Measurements from ENCODE around the gene SLC9C2. TPM values are rescaled to one million over a fixed set of nuclear protein-coding genes. Genes with fewer than 3 reads are reported as not detected.
"Not testable (repeated sequence)": the region's sequence is repeated elsewhere in the genome, so short reads cannot be mapped to it uniquely, and the experiment has no call there.

SLC9C2 gene
- polyA plus RNA-seq, 1 donor from 2014 or later: 0.31 TPM

DNA sequence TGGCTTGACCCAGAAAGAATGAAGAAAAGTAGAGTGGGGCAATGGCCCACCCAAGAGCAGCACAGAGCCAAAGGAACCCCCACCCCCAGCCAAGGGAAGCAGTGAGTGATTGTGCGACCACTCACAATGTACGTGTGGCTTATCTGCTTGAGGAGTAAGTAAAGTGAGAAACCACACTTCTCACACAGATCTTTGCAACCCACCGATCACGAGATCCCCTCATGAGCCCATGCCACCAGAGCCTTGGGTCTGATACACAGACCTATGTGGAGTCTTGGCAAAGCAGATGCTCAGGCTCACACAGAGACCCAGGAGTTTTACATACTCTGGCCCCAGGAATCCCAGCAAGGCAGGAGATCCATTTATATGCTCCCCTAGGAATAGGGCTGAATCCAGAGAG lies 14.0 kb upstream of the SLC9C2 start:
- no peaks in the 10 kb centered on the region for H4K20me1 ChIP-seq (ENCODE audit: insufficient read depth)
- no peak overlapping the region for H3K27ac ChIP-seq (ENCODE audit: low read length)
- H3K9me3 ChIP-seq (ENCODE audit: low read length): no peaks in the 10 kb centered on the region
- no peaks in the 10 kb centered on the region for H3K79me2 ChIP-seq (replicated peaks; ENCODE audit: insufficient read depth, low read length)
- H3K9me2 ChIP-seq (ENCODE audit: insufficient read depth, low read length): no peaks in the 10 kb centered on the region
- no peaks in the 10 kb centered on the region for H3K27me3 ChIP-seq (ENCODE audit: insufficient read depth, low read depth, low read length)
- no peak overlapping the region for H3K4me2 ChIP-seq (ENCODE audit: low read length)
- no peaks in the 10 kb centered on the region for H3F3A ChIP-seq (ENCODE audit: insufficient read depth, low read length, poor library complexity, severe bottlenecking)
- H3K4me3 ChIP-seq (ENCODE audit: low read length): no peak overlapping the region
- H2AFZ ChIP-seq (ENCODE audit: low read depth, low read length): no peak overlapping the region
- TF ChIP-seq, protein P1, sequence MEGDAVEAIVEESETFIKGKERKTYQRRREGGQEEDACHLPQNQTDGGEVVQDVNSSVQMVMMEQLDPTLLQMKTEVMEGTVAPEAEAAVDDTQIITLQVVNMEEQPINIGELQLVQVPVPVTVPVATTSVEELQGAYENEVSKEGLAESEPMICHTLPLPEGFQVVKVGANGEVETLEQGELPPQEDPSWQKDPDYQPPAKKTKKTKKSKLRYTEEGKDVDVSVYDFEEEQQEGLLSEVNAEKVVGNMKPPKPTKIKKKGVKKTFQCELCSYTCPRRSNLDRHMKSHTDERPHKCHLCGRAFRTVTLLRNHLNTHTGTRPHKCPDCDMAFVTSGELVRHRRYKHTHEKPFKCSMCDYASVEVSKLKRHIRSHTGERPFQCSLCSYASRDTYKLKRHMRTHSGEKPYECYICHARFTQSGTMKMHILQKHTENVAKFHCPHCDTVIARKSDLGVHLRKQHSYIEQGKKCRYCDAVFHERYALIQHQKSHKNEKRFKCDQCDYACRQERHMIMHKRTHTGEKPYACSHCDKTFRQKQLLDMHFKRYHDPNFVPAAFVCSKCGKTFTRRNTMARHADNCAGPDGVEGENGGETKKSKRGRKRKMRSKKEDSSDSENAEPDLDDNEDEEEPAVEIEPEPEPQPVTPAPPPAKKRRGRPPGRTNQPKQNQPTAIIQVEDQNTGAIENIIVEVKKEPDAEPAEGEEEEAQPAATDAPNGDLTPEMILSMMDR (IDR thresholded peaks at IDR 0.05; ENCODE audit: poor library complexity, severe bottlenecking): no peak
- TF ChIP-seq RAD21 (conservative IDR thresholded peaks at IDR 0.05) (no peak), POLR2AphosphoS5 (IDR thresholded peaks at IDR 0.05) (no peak), EP300 (conservative IDR thresholded peaks at IDR 0.05; ENCODE audit: poor library complexity, severe bottlenecking) (no peak), SMC3 (conservative IDR thresholded peaks at IDR 0.05; ENCODE audit: poor library complexity) (no peak)
- TF ChIP-seq, protein P2, sequence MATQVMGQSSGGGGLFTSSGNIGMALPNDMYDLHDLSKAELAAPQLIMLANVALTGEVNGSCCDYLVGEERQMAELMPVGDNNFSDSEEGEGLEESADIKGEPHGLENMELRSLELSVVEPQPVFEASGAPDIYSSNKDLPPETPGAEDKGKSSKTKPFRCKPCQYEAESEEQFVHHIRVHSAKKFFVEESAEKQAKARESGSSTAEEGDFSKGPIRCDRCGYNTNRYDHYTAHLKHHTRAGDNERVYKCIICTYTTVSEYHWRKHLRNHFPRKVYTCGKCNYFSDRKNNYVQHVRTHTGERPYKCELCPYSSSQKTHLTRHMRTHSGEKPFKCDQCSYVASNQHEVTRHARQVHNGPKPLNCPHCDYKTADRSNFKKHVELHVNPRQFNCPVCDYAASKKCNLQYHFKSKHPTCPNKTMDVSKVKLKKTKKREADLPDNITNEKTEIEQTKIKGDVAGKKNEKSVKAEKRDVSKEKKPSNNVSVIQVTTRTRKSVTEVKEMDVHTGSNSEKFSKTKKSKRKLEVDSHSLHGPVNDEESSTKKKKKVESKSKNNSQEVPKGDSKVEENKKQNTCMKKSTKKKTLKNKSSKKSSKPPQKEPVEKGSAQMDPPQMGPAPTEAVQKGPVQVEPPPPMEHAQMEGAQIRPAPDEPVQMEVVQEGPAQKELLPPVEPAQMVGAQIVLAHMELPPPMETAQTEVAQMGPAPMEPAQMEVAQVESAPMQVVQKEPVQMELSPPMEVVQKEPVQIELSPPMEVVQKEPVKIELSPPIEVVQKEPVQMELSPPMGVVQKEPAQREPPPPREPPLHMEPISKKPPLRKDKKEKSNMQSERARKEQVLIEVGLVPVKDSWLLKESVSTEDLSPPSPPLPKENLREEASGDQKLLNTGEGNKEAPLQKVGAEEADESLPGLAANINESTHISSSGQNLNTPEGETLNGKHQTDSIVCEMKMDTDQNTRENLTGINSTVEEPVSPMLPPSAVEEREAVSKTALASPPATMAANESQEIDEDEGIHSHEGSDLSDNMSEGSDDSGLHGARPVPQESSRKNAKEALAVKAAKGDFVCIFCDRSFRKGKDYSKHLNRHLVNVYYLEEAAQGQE (IDR thresholded peaks at IDR 0.05; ENCODE audit: borderline replicate concordance): no peak
- H3K9ac ChIP-seq (ENCODE audit: low read length): no peak overlapping the region
- no peaks in the 10 kb centered on the region for H3K36me3 ChIP-seq (ENCODE audit: insufficient read depth, low read length)

GRCh38 chr1:173613086-173613485 lies 10.2 kb upstream of the SLC9C2 start:
- H3K9me2 ChIP-seq (ENCODE audit: insufficient read depth, low read length); H3K27ac ChIP-seq (ENCODE audit: low read length); H4K20me1 ChIP-seq (ENCODE audit: insufficient read depth); H3K9ac ChIP-seq (ENCODE audit: low read length); H3K4me3 ChIP-seq (ENCODE audit: low read length); H3K4me2 ChIP-seq (ENCODE audit: low read length); H3K9me3 ChIP-seq (ENCODE audit: low read length); H3K79me2 ChIP-seq (replicated peaks; ENCODE audit: insufficient read depth, low read length); H3K36me3 ChIP-seq (ENCODE audit: insufficient read depth, low read length); H2AFZ ChIP-seq (ENCODE audit: low read depth, low read length); H3F3A ChIP-seq (ENCODE audit: insufficient read depth, low read length, poor library complexity, severe bottlenecking); H3K27me3 ChIP-seq (ENCODE audit: insufficient read depth, low read depth, low read length): not testable (repeated sequence)

- H3K79me2 ChIP-seq (replicated peaks; ENCODE audit: insufficient read depth, low read length): no peaks in the 10 kb centered on the region
- H4K20me1 ChIP-seq (ENCODE audit: insufficient read depth): no peaks in the 10 kb centered on the region
- H2AFZ ChIP-seq (ENCODE audit: low read depth, low read length): no peak overlapping the region
- H3K9me3 ChIP-seq (ENCODE audit: low read length): no peaks in the 10 kb centered on the region
- H3K9ac ChIP-seq (ENCODE audit: low read length): no peak overlapping the region
- H3K27ac ChIP-seq (ENCODE audit: low read length): no peak overlapping the region
- no peaks in the 10 kb centered on the region for H3K27me3 ChIP-seq (ENCODE audit: insufficient read depth, low read depth, low read length)
- no peak for TF ChIP-seq SMC3 (conservative IDR thresholded peaks at IDR 0.05; ENCODE audit: poor library complexity)
- TF ChIP-seq, protein P2 (IDR thresholded peaks at IDR 0.05; ENCODE audit: borderline replicate concordance): no peak
- no peak for TF ChIP-seq POLR2AphosphoS5 (IDR thresholded peaks at IDR 0.05)
- TF ChIP-seq EP300 (conservative IDR thresholded peaks at IDR 0.05; ENCODE audit: poor library complexity, severe bottlenecking): no peak
- no peaks in the 10 kb centered on the region for H3K36me3 ChIP-seq (ENCODE audit: insufficient read depth, low read length)
- no peaks in the 10 kb centered on the region for H3K9me2 ChIP-seq (ENCODE audit: insufficient read depth, low read length)
- H3K4me2 ChIP-seq (ENCODE audit: low read length): no peak overlapping the region
- H3K4me3 ChIP-seq (ENCODE audit: low read length): no peak overlapping the region
- H3F3A ChIP-seq (ENCODE audit: insufficient read depth, low read length, poor library complexity, severe bottlenecking): no peaks in the 10 kb centered on the region
These were observed 5.8 kb upstream of the SLC9C2 start for GRCh38 chr1:173608503-173609216.

Data from neural cell (in vitro differentiated cells).